HG03175 (cell line): ENCODE data around the gene NUDCD3.

Experiments used
- ATAC-seq: cut with Tn5 transposase; IDR thresholded peaks from one replicate; pipeline ENCODE4 v1.9.1; 2021; ENCODE audit warnings: mild to moderate bottlenecking, moderate library complexity; ENCODE audit not compliant: unreplicated experiment

The NUDCD3 gene

DNA sequence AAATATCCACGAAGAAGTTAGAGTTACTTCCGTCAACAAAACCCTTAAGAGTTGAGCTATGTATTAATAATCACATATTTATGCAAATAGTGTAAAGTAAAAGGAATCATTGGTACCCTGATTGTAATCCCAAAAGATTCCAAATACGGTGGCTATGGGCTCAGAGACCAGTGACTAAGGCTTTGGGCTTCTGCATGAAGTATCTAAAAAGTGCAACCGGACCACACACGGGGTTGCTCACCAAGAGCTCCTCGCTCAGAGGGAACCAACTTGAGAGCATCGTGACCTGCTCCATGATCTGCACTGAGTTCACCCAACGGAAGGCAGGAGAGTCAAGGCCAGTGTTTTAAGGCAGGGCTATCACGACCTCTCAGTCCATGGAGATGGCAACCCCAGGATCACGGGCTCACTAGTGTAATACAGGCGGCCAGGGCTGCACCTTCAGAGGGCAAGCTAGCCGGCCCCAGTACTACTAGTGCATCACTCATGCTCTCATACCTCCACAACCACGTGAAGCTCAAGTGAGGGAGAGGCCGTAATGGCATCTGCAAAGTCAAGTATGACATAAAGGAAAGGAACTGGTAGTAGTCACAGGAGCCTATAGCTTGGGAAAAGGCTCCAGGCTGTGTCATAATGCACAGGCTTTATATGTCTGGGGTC lies 87.9 kb downstream of the NUDCD3 start:
- no peak for ATAC-seq

DNA sequence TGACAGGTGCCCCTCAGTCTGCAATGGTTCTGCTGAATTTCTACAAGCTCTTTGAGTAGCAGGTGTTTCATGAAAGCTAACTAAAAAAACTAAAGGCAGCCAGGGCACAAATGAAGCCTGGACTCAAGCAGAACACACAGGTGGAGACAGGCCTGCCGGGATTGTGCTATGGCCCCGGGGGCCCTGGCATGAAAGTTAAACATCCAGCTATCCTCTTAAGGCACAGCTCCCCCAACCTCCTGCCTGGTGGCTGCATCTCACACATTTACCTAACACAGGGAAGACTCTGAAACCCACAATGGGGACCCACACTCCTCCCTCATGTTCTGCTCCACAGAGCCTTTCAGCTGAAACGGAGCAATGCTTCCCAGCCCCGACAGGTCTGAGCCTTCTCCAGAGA lies 88.8 kb downstream of the NUDCD3 start:
- ATAC-seq: no peak

DNA sequence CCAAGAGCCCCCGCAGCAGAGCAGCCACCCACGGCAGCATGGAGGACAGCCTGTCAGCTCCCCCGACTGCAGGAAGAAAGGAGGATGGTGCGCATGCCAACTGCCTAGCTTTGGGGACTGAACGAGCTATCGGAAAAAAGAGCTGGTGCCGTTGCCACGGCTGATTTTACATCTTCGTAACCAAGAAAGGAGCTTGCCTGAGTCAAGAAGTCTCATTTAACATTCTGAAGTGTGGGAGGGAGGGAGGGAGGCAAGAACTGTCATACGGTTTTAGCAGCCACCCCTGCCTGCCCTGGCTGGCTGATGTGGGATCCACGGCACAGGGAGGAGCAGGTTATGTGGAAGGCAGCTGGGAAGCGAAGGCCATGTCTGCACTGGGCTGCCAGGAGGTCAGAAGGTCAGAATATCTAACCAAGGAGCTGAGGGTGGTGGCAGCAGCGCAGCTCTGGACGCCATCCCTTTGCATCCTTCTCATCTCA lies 90.4 kb downstream of the NUDCD3 start:
- no peak for ATAC-seq

DNA sequence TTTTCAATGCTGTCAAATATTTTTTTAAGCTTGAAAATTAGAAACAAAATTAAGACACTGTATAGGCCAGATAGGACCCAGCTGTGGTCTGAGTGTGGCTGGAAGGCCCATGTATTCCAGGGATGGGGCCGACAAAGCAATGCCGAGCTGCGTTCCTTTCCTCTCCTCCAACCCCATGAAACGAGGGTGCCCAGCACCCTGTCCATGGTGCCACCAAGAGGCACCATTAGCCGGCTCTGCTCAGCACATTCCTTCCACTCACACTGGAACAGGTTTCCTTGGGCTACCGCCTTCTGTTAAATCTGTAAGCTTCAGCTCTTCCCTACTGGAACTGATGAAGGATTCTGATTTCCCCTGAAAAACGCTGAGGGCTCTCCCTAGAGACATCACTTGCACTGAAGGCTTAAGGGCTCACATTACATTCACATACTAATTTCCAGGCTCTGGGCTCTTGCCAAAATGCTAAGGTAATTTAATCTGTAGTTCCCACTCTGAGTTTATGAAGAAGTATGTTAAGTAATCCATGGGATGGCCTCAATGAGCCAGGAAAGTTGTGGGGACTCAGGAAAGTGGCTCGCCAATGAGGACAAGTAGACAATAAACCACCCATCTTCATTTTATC lies 91.4 kb downstream of the NUDCD3 start:
- ATAC-seq: no peak

DNA sequence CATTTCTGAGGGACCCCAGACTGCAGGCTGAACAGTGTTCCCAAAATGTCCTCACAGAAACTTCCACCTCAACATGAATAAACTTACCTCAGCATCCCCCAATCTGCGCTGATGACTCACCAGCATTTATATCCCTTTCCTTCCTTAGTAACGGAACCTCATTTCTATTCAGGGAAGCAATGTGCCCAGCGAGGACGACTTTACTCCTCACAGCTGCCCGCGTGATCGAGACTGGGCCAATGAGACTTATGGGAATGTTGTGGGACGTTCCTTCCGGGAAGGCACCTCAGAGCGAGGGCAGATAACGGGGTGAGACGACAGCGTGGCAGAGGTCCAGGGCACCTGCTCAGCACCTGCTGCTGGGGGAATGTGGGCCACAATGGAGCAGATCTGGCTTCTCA lies 91.9 kb downstream of the NUDCD3 start:
- no peak for ATAC-seq

DNA sequence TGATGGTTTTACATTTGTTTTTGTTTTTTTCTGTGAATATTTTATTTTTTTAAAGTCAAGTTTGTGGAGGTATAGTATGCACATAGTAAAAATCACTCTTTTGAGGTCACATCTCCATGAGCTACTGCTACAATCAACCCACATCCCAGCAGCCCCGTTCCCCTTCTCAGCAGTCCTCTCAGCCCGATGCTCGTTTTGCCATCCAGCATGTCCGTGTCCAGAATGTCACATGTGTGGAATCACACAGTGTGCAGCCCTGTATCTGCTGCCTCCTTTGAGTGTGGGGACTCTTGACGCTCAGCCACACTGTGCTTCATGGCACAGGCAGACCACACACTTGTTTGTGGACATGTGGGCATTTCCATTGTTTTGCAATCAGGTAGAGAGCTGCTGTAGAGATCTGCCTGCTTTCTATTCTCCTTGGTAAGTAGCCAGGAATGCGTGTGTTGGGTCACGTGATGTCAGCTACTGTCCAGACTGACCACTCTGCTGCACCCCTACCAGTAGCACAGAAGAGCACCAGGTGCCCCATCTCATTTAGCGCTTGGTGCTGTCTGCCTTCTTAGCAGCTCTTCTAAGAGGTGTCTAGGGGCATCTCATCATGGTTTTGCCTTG lies 93.4 kb downstream of the NUDCD3 start:
- no peak for ATAC-seq

DNA sequence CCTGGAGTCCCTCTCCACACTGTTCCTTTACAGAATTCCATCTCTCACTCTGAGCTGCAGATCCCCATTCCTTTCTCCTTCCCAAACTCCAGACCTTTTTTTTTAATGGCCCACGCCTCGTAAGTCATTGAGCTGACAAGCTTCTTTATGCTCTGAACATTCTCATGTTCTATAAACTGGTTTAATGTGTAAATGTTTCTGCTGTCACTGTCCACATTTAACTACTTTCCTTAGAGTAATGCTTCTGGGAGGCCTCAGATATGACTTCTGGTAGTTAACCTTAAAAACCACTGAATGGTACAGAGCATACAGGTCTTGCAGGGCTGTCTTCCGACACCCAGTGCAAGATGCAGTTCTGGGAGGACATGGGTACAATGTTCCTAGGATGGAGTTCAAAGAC lies 94.0 kb downstream of the NUDCD3 start:
- ATAC-seq: no peak

DNA sequence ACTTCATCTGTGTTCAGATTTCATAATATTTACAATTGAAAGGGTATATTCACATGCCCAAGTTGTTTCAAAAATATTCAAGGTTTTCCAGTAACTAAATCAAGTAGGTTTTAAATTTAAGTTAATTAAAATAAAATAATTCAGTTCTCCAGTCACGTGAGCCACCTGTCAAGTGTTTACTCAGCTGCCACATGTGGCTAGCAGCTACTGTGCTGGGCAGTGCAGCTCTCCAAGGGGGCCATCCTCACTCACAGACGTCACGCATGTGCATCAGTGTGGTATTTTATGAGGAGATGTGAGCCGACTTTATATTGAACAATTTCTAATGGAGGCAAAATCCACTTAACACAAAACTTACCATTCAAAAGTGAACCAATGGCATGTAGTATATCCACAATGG lies 95.4 kb downstream of the NUDCD3 start:
- ATAC-seq: no peak

DNA sequence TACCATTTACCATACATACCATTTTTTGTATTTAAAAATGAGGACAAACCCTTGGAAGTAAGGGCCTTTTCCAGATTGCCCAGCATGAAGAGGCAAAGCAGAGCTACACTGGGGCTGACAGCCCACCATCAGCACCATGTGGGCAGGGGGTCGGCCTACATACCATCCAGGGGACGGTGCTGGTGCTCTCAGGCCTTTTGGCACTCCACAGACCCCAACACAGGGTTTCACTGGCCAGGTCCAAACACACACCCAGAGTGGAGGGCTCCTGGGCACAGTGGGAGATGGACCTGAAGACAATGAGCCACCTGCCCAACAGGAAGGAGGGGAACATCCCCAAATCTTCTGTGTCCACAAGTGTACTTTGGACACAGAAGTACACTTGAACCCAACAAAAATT lies 95.8 kb downstream of the NUDCD3 start:
- ATAC-seq: no peak

DNA sequence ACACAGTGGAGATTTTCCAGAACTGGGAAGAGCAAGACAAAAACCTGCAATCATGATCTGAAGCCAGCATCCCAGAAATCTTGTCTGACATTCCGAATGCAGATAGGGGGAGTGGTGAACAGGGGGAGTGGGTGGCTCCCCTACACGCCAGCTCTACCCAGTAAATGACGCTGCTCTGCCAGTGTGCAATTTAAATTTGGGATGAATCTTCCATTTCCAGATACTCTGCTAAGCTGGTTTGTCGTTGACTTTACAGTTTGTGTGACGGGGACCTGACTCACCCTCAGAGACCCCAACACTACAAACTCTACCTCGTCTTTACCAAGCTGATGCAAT lies 96.4 kb downstream of the NUDCD3 start:
- ATAC-seq: no peak

DNA sequence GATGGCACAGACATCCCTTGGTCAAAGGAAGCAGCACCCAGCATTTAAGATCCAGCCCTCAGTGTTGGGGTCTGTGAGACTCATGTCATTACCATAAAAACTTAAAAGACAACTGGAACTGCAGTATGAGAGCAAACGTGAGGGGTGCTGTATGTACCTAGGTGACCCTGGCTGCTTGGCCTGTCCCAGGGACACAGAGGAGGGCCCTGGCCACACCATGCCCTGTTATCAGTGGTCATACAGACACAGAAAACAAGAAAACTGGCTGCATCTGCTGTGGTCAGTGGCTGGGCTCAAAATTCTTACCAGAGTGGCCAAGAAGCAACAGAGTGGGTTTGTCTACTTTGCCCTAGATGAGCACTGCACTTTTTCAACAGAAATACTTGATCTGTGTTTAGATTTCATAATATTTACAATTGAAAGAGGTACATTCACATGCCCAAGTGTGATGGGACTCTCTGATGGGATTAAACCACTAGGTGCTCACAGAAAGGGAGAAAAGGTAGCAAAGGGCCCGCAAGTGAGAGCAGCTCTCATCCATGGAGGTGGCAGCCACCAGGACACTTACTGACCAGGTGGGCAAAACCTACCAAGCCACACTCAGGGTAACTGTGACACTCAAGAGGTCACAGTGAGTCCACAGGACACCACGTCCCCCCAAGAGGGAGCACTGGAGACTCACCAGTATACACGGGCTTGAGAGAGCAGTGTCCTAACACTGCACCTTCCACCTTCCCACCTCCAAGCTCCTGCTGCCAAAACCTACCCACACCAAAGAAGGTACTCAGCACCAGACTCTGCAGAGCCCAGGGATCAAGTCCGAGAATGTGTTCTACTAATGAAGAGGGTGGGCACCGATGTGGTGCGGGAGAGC lies 97.0 kb downstream of the NUDCD3 start:
- ATAC-seq: no peak

DNA sequence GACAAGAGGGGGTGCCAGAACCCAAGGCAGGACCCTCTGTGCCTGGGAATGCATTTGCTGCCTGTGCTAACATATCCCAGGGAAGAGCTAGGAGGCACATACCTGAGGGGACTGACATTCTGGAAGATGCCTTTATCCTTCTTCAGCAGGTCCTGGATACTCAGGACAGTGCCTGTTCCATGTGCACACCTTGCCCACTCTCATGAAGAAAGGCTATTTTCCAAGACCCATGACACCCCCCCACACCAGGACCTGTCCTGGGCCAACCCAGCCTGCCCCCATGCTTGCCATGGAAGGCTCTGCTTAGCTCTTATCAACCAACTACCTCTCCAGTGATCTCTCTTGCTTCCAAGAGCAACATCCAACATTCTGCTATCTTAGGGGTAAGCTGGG lies 97.8 kb downstream of the NUDCD3 start:
- no peak for ATAC-seq

DNA sequence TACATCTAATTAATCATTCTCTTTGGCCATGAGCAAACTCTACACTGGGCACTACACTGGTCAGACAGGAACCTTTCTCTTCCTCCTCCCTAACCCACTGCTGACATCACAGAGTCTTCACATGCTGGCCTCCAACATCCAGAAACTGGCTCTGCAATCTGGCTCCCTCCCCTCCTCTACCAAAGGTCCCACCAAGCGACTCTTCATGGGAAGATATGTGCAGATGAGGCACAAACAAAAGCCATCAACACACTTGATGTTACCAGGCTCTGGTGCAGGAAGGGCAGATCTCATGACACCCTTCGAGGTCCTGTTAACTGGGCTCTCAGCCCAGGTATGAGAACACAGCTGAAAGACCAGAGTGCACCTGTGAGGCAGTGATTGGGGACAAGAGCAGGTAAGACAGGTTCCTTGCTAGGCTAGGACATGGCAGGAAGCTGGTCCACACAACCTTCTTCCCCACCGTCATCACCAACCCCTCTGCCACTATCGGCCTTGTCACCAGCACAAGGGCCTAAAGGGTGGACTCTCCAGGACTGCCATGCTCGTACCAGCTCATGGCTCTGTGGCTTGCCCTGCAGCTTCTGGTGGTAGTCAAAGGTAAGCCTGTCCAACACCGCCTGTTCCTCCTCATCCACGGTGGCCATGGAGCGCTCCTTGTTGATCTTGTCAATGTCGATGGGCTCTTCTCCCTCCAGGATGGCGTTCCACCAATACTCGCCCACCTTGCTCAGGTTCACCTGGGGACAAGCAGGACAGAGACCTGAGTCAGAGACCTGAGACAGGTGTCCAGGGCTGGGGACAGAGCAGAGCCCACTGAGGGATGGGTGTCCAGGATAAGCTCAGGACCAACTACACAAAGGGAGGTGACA lies 98.5 kb downstream of the NUDCD3 start:
- no peak for ATAC-seq

DNA sequence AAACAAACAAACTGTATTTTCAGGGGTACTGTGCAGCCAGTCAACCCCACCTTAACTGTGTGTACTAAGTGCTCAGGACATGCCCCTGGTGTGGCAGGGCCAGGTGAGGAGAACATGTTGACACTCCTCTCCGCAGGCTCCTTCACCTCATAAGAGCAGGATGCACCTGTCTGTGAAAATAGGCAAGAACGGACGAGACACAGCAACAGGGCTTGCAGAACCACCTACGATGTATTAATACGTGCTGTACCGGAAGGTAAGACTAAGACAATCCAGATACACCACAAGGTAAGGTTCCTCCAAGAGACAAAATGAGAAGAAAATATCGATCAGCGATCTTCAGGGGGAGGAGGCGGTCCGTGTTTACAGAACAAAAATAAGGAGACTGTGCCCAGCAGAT lies 99.3 kb downstream of the NUDCD3 start:
- ATAC-seq: no peak

DNA sequence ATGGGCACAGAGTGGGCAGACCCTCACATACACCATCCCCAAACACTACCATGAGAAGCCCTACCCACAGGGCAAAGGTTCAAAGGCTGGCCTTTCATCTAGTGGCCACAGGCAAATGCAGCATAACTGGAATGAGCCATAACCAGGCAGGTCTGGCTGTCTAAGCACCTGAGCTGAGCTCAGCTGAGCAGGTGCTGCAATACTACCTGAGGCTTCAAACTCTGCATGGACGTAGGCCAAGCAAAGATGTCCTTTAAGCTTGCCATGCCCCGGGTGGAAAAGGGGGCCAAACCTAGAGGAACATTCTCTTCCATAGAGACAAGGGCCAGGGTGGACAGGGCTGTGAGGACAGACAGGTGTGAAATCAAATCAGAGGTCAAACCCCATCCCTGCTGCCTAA lies 99.8 kb downstream of the NUDCD3 start:
- ATAC-seq: no peak

DNA sequence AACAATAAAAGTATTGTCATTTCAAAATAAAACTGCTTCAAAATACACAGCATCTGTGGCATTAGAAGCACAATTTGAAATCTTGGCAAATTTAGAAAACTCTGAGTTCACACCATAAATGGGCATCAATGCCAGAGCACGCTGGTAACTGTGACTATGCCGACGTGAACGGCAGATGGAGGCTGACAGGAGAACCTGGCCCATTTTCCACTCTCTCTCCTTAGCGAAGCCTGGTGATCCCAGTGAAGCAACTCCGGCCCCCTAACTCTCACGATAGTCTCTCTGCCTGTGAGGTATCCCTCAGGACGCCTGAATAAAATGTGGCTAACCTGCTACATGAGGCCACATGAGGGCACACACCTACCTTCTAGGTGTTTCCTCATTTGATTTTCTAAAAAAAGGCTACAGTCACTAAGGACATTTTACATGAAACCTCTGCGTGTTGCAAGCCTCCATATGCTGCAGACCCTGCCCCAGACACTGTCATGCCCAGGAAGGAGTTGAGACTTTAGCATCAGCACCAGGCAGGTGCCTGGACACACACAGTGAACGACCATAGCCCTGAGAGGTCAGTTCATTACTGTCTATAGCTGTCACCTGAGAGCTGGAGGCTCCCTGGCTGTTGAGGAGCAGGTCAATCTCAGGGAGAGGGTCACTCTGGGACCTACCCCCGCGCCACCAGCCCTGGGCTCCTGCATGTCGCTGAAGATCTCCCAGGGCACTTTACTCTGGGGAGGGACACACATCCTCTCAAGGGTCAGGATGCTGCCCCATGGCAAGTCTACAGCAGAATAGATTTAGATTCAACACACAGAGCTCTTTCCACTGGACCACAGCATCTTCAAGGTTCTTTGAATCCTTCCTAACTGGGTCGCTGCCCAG lies 102.1 kb downstream of the NUDCD3 start:
- ATAC-seq: no peak

DNA sequence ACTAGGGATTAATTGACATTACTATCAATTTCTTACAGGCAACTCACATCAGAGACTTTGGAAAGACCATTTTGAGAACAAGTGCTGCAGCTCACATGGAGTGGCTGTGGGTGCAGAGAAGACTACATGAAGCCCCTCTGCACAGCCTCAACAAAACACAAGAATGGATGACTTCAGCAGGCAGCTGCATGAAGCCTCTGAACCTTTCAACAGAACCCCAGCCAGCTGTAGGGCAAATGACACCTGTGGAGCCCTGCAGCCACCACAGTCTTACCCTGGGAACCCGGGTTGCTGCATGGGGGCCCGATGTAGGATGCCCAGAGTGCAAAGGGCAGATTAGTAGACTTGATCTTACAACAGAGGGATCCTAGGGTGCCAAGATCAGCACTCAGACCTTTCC lies 103.1 kb downstream of the NUDCD3 start:
- no peak for ATAC-seq

DNA sequence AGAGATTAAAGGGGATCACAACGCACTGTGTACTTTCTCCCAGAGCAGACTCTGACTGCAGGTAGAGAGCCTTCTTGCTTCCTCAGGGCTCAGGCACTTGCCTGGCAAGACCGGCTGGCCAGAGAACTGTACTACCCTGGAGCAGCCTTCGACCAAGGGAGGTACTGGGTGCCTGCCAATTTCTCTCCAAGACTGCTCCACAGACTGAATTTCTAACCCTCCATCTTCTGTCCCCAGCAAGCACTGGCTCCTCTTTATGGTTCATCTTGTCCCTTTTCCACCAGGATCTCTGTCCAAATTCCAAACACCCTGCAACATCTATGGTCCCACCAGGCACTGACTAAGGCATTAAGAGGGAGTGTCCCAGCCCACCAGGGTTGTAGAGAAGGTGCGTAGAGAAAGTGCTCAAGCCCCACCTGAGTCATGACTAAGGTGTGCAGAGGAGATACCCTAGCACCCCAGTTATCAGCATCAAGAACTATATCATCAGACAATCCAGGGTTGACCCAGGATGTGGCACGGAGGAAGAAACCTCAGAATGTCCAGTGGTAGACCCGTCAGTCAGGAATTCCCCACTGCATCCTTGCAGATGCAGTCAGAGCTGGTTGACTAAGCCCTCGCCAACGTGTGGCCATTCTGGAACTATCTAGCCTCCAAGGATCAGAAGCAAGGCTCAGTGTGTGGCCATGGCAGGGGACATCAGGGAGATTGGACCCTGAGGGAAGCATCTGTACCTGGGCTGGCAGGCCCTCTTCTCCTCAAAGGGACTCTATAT lies 104.1 kb downstream of the NUDCD3 start:
- ATAC-seq: no peak
